Astrocyte (in vitro differentiated cells and primary cell): ENCODE results near the gene MACROH2A1. TPM values are rescaled to one million over a fixed set of nuclear protein-coding genes. Genes with fewer than 3 reads are reported as not detected.

Experiments
- DNase-seq: peaks from one replicate; pipeline ENCODE4 v3.0.0-alpha.2; 2010; ENCODE audit warnings: low read depth
- FAIRE-seq: peaks from 2 replicates; lab custom pipeline; 2011; peaks lifted over from hg19 to GRCh38; lab: Jason Lieb, UNC
- H2AFZ ChIP-seq: 2 replicates; pipeline ENCODE4 v1.6.0; 2012; ENCODE audit warnings: low read depth, low read length, inconsistent platforms
- H3K27ac ChIP-seq: 2 replicates; pipeline ENCODE4 v1.5.1; 2011; ENCODE audit warnings: low read depth, low read length, inconsistent platforms
- H3K27me3 ChIP-seq: 2 replicates; pipeline ENCODE4 v1.6.0; 2011; ENCODE audit warnings: low read length, inconsistent platforms; ENCODE audit not compliant: insufficient read depth
- H3K36me3 ChIP-seq: 2 replicates; pipeline ENCODE4 v1.5.1; 2011; ENCODE audit warnings: low read length, inconsistent platforms; ENCODE audit not compliant: insufficient read depth
- H3K4me1 ChIP-seq: 2 replicates; pipeline ENCODE4 v1.5.1; 2011; ENCODE audit warnings: low read length, inconsistent platforms; ENCODE audit not compliant: insufficient read depth
- H3K4me2 ChIP-seq: 2 replicates; pipeline ENCODE4 v1.6.0; 2012; ENCODE audit warnings: low read length, inconsistent platforms
- H3K4me3 ChIP-seq: 2 replicates; pipeline ENCODE4 v1.5.1; 2011; ENCODE audit warnings: low read depth, mild to moderate bottlenecking, low read length, inconsistent platforms; ENCODE audit not compliant: insufficient read depth
- H3K79me2 ChIP-seq: 2 replicates; pipeline ENCODE4 v1.6.0; 2012; ENCODE audit warnings: mild to moderate bottlenecking, low read length, inconsistent platforms; ENCODE audit not compliant: insufficient read depth
- H3K9ac ChIP-seq: 2 replicates; pipeline ENCODE4 v1.6.0; 2012; ENCODE audit warnings: mild to moderate bottlenecking, low read length, inconsistent platforms
- H3K9me3 ChIP-seq: 2 replicates; pipeline ENCODE4 v1.5.1; 2012; ENCODE audit warnings: low read depth, mild to moderate bottlenecking, low read length, inconsistent platforms; ENCODE audit not compliant: insufficient read depth
- H4K20me1 ChIP-seq: 2 replicates; pipeline ENCODE4 v1.6.0; 2012; ENCODE audit warnings: low read length, inconsistent platforms; ENCODE audit not compliant: insufficient read depth
- H3K27ac Mint-ChIP-seq: one replicate; pipeline ENCODE4 v1.8.0; 2021; ENCODE audit warnings: mild to moderate bottlenecking, mixed read lengths; ENCODE audit not compliant: unreplicated experiment
- H3K27me3 Mint-ChIP-seq: one replicate; pipeline ENCODE4 v1.8.0; 2021; ENCODE audit warnings: low read depth, mixed read lengths; ENCODE audit not compliant: unreplicated experiment
- H3K36me3 Mint-ChIP-seq: one replicate; pipeline ENCODE4 v1.8.0; 2021; ENCODE audit warnings: low read depth, mixed read lengths; ENCODE audit not compliant: unreplicated experiment
- H3K4me1 Mint-ChIP-seq: one replicate; pipeline ENCODE4 v1.8.0; 2021; ENCODE audit warnings: low read depth, mixed read lengths; ENCODE audit not compliant: unreplicated experiment
- H3K4me3 Mint-ChIP-seq: one replicate; pipeline ENCODE4 v1.8.0; 2021; ENCODE audit warnings: mild to moderate bottlenecking, moderate library complexity, mixed read lengths; ENCODE audit not compliant: unreplicated experiment
- H3K9me3 Mint-ChIP-seq: one replicate; pipeline ENCODE4 v1.8.0; 2021; ENCODE audit warnings: mild to moderate bottlenecking, mixed read lengths; ENCODE audit not compliant: unreplicated experiment
- EZH2 ChIP-seq: IDR thresholded peaks from 2 replicates; pipeline ENCODE4 v1.6.1; 2012; ENCODE audit warnings: mild to moderate bottlenecking, low read length, inconsistent platforms; ENCODE audit not compliant: insufficient read depth
- total RNA-seq: library from RNA; stranded (reverse); gene quantifications from 2 replicates; pipeline ENCODE4 v1.2.1, GENCODE V29; 2021
- TF ChIP-seq, protein P1 (sequence below): IDR thresholded peaks from 2 replicates; pipeline ENCODE4 v1.5.1; 2011; ENCODE audit warnings: low read depth, mild to moderate bottlenecking, inconsistent platforms, low read length, moderate library complexity; ENCODE audit not compliant: insufficient read depth

MACROH2A1 gene
- total RNA-seq, 1 donor from 2014 or later, result 143 TPM

DNA sequence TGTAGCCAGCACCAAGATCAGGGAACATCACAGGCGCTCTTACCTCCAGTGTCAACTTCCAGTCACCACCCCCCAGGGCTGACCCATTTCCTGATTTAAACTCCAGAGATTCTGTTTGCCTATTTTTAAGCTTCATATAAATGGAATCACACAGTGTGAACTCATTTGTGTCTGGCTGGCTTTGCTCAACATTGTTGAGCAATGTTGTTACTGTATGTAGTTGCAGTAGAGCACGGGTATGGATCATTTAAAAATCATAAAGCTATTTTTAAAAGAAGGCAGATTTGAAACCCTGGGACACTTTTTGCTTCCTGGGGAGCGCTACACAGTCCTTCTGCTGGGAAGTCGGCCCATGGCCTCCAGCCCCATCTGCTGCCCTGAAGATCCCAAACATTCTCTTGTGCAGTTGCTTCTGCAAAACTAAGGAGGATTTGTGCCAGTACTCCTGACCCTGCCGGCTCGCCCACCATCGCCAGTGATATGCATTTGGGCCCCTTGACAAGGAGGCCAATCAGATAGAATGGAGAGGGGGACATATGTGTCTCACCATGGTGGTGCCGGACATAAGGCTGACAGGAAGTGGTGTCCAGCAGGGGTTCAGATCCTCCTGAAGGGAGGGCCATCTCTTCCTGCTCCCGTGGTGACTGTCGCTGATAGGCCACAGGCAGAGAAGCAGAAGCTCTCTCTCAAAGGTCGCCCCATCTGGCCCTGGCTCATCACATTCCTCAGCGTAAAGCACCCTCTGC, 34.8 kb upstream of the MACROH2A1 start:
- Histone ChIP-seq H3K4me2 (peak overlapping the region; percentile 9), H2AFZ (peak overlapping the region; percentile 49), H3K4me1 (peaks cover 31% of the 10 kb centered on the region), H3K27me3 (no peaks in the 10 kb centered on the region), H3K36me3 (no peaks in the 10 kb centered on the region), H3K4me3 (no peak overlapping the region), H3K9ac (no peak overlapping the region), H3K79me2 (no peaks in the 10 kb centered on the region), H4K20me1 (no peaks in the 10 kb centered on the region), H3K9me3 (peaks cover 5% of the 10 kb centered on the region), H3K27ac (no peak overlapping the region)
- FAIRE-seq (no peak), DNase-seq (no peak)
- TF ChIP-seq EZH2, result no peak
- TF ChIP-seq, protein P1, sequence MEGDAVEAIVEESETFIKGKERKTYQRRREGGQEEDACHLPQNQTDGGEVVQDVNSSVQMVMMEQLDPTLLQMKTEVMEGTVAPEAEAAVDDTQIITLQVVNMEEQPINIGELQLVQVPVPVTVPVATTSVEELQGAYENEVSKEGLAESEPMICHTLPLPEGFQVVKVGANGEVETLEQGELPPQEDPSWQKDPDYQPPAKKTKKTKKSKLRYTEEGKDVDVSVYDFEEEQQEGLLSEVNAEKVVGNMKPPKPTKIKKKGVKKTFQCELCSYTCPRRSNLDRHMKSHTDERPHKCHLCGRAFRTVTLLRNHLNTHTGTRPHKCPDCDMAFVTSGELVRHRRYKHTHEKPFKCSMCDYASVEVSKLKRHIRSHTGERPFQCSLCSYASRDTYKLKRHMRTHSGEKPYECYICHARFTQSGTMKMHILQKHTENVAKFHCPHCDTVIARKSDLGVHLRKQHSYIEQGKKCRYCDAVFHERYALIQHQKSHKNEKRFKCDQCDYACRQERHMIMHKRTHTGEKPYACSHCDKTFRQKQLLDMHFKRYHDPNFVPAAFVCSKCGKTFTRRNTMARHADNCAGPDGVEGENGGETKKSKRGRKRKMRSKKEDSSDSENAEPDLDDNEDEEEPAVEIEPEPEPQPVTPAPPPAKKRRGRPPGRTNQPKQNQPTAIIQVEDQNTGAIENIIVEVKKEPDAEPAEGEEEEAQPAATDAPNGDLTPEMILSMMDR, result no peak
- peaks cover 21% of the 10 kb centered on the region for H3K4me1 Mint-ChIP-seq
- H3K9me3 Mint-ChIP-seq, result peaks cover 2% of the 10 kb centered on the region
- no peak overlapping the region for H3K4me3 Mint-ChIP-seq
- no peak overlapping the region for H3K27ac Mint-ChIP-seq
- H3K27me3 Mint-ChIP-seq, result peaks cover 4% of the 10 kb centered on the region
- H3K36me3 Mint-ChIP-seq, result peaks cover 2% of the 10 kb centered on the region

DNA sequence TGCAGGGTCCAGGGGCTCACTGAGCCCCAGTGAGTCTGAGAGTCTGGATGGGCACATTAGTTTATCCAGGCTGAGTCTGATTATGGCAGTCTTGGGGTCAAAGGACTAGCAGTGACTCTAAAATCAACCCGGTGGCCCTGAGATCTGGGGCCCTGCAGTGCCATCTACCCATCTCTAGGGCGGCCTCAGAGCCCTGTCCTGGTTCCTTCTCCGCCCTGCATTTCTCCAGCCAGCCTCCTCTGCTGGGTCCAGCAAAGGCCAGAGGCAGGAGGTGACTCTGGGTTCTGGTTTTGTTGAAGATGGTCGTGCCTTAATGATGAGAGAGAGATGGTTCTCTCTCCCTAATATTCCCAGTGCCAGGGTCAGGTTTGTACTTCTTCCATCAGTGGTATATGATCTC, 33.1 kb upstream of the MACROH2A1 start:
- H3K9me3 ChIP-seq, result peaks cover 12% of the 10 kb centered on the region

More for the DNA sequence above, 33.1 kb upstream of the MACROH2A1 start:
- Mint-ChIP-seq H3K27ac (no peak overlapping the region), H3K27me3 (peaks cover 4% of the 10 kb centered on the region), H3K36me3 (peaks cover 2% of the 10 kb centered on the region), H3K4me3 (no peak overlapping the region), H3K9me3 (peaks cover 3% of the 10 kb centered on the region), H3K4me1 (peaks cover 12% of the 10 kb centered on the region)
- H3K9ac ChIP-seq, result no peak overlapping the region
- no peak overlapping the region for H3K4me3 ChIP-seq
- TF ChIP-seq EZH2, result no peak
- TF ChIP-seq, protein P1, result no peak
- H3K27me3 ChIP-seq, result no peaks in the 10 kb centered on the region
- no peaks in the 10 kb centered on the region for H3K79me2 ChIP-seq
- no peak overlapping the region for H3K27ac ChIP-seq
- H4K20me1 ChIP-seq, result no peaks in the 10 kb centered on the region
- no peaks in the 10 kb centered on the region for H3K36me3 ChIP-seq
- H3K4me2 ChIP-seq, result no peak overlapping the region
- H3K4me1 ChIP-seq, result peaks cover 18% of the 10 kb centered on the region
- DNase-seq (no peak), FAIRE-seq (no peak)
- H2AFZ ChIP-seq, result no peak overlapping the region
